GM12891 (cell line): ENCODE data around the gene UGT1A4.

Source experiments
- PAX5 ChIP-seq: IDR thresholded peaks from 2 replicates; pipeline ENCODE4 v1.6.1; 2011; ENCODE audit warnings: low read length, moderate library complexity, mild to moderate bottlenecking; ENCODE audit not compliant: insufficient read depth, severe bottlenecking
- POLR2A ChIP-seq: IDR thresholded peaks from 2 replicates; pipeline ENCODE4 v1.6.1; 2011; ENCODE audit warnings: low read depth, low read length, control low read depth
- POLR2AphosphoS5 ChIP-seq: IDR thresholded peaks from 2 replicates; pipeline ENCODE4 v1.6.1; 2011; ENCODE audit warnings: low read depth, low read length, control low read depth
- POU2F2 ChIP-seq: IDR thresholded peaks from 2 replicates; pipeline ENCODE4 v1.6.1; 2011; ENCODE audit warnings: low read depth, mild to moderate bottlenecking, control low read depth, low read length, moderate library complexity
- SPI1 ChIP-seq: IDR thresholded peaks from 2 replicates; pipeline ENCODE4 v1.6.1; 2011; ENCODE audit warnings: low read depth, low read length, control low read depth
- TAF1 ChIP-seq: IDR thresholded peaks from 2 replicates; pipeline ENCODE4 v1.6.1; 2011; ENCODE audit warnings: low read depth, low read length, control low read depth

DNA sequence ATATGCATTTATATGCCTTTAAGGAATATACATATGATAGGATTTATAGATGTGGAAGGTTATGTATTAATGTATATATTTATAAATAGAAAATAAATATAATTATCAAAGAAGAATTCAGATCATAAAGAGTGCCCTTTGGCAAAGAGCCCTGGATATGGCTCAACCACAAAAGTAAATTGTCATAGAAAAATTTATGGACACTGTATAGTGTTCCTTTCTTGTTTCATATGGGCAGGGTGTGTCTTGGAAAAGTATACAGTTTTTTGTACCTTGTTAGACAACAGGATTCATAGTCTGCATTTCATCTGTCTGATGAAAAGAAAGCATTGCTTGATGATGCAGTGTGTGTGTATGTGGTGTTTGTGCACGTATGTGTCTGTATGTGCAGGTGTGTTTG is 33.9 kb upstream of the UGT1A4 start:
- TF ChIP-seq POLR2A (no peak), POU2F2 (no peak), POLR2AphosphoS5 (no peak), TAF1 (no peak), PAX5 (no peak), SPI1 (no peak)
